ENCODE data around the gene LAMA2. TPM values are rescaled to one million over a fixed set of nuclear protein-coding genes. Genes with fewer than 3 reads are reported as not detected.

LAMA2 gene
- total RNA-seq, 1 experiment from 2014 or later, result 8.2 TPM

DNA sequence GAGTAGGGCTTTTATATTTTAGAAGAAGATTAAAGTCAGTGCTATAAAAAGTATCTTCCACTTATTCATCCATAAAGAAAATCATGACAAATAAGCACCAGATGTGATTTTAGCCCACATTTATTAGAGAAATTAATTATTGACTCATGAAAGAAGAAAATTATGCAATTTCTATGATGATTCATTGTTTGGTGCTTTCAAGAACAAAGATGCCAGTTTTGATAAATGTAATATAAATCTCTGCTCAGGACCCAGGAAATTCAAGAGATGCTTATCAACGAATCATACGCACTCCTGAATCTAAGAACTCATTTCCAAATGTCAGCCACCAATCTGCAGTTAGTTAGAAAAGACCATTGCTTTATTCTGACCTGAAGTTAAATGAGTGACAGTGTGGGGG lies 615.6 kb downstream of the LAMA2 start:
- BruUV-seq (replicated peaks), result no TSS peak

More for the DNA sequence above, 615.6 kb downstream of the LAMA2 start:
- Histone ChIP-seq H3K27ac (ENCODE audit: low read depth, low read length) (peak overlapping the region; percentile 97), H3K36me3 (ENCODE audit: control insufficient read depth in 1 of 2, insufficient read depth in 2 of 2, low read length in 2 of 2) (peaks cover 0 to 3% of the 10 kb centered on the region in 2 experiments; a peak in 1 of 4 replicates), H3K79me2 (ENCODE audit: insufficient read depth, low read length) (no peaks in the 10 kb centered on the region), H3K9me3 (ENCODE audit: control insufficient read depth in 1 of 2, insufficient read depth in 1 of 2, low read depth in 1 of 2, low read length in 2 of 2) (no peaks in the 10 kb centered on the region), H3K27me3 (ENCODE audit: insufficient read depth, low read length) (no peaks in the 10 kb centered on the region), H3K9ac (ENCODE audit: low read length) (peak overlapping the region; percentile 67), H3K4me1 (ENCODE audit: control insufficient read depth in 1 of 2, insufficient read depth in 2 of 2, low read length in 2 of 2) (peaks cover 71 to 84% of the 10 kb centered on the region in 2 experiments), H3K4me2 (ENCODE audit: low read length) (peak overlapping the region; percentile 64), H2AFZ (ENCODE audit: low read depth, low read length, poor library complexity, severe bottlenecking) (peak overlapping the region; percentile 13), H3K4me3 (replicated peaks in 1 of 2; ENCODE audit: low read depth in 1 of 2, low read length in 2 of 2) (peak overlapping the region in 1 of 2 experiments; percentile 19; a peak in 2 of 4 replicates), H3K9me2 (ENCODE audit: insufficient read depth) (no peaks in the 10 kb centered on the region), H4K20me1 (ENCODE audit: insufficient read depth) (no peaks in the 10 kb centered on the region)
- RAD21 ChIA-PET (ENCODE audit: low non-redundant PET in 1 of 2, low total read pairs in 2 of 2, uncharacterized antibody in 2 of 2, unreplicated experiment in 2 of 2), result no interaction called here
- CTCF ChIA-PET, result interaction anchor here (1.3 kb wide), 2 partner anchors 233 to 523 kb away, joined by 3 to 5 read pairs; no protein-coding TSS in a partner anchor
- DNase-seq (ENCODE audit: low read depth, low spot score) (no peak), ATAC-seq (peak; percentile 2; the same call in 1 of the 2 replicates)
- POLR2A ChIA-PET, result interaction anchor here (0.9 to 1.4 kb wide), 4 partner anchors 7 to 595 kb away, joined by 3 to 6 read pairs (median 4); no protein-coding TSS in a partner anchor
- TF ChIP-seq JUND (IDR thresholded peaks at IDR 0.05) (peak; percentile 72), EGR1 (IDR thresholded peaks at IDR 0.05; ENCODE audit: low read depth) (0 out of 2 replicates have a peak, but pooled peaks have one; percentile 35), FOSL1 (IDR thresholded peaks at IDR 0.05; ENCODE audit: low read depth) (peak; percentile 62), TCF7L2 (IDR thresholded peaks at IDR 0.05; ENCODE audit: borderline replicate concordance, extremely low read depth, insufficient read depth, insufficient read length) (peak; percentile 55), RAD21 (IDR thresholded peaks at IDR 0.05; ENCODE audit: low read depth) (no peak), CEBPB (IDR thresholded peaks at IDR 0.05; ENCODE audit: low read depth) (peak; percentile 90), ZFX (IDR thresholded peaks at IDR 0.05) (no peak), SP1 (IDR thresholded peaks at IDR 0.05; ENCODE audit: low read depth) (peak; percentile 58), ZNF274 (IDR thresholded peaks at IDR 0.05; ENCODE audit: low read depth, low read length) (no peak), POLR2AphosphoS5 (IDR thresholded peaks at IDR 0.05; ENCODE audit: low read depth, low read length) (no peak)
- TF ChIP-seq, protein P1, sequence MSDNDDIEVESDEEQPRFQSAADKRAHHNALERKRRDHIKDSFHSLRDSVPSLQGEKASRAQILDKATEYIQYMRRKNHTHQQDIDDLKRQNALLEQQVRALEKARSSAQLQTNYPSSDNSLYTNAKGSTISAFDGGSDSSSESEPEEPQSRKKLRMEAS (IDR thresholded peaks at IDR 0.05), result peak; percentile 43; the same call in 1 of the 2 replicates
- TF ChIP-seq, protein P2, sequence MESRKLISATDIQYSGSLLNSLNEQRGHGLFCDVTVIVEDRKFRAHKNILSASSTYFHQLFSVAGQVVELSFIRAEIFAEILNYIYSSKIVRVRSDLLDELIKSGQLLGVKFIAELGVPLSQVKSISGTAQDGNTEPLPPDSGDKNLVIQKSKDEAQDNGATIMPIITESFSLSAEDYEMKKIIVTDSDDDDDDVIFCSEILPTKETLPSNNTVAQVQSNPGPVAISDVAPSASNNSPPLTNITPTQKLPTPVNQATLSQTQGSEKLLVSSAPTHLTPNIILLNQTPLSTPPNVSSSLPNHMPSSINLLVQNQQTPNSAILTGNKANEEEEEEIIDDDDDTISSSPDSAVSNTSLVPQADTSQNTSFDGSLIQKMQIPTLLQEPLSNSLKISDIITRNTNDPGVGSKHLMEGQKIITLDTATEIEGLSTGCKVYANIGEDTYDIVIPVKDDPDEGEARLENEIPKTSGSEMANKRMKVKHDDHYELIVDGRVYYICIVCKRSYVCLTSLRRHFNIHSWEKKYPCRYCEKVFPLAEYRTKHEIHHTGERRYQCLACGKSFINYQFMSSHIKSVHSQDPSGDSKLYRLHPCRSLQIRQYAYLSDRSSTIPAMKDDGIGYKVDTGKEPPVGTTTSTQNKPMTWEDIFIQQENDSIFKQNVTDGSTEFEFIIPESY (IDR thresholded peaks at IDR 0.05; ENCODE audit: extremely low read depth, insufficient replicate concordance, low read length), result no peak
- intact Hi-C loops (cut with micrococcal nuclease), result loop anchor here (2.0 to 5.0 kb wide), 5 partner anchors 68 to 522 kb away; no protein-coding TSS in a partner anchor
